H1 (cell line): ENCODE results near the gene SLC35F1. TPM values are rescaled to one million over a fixed set of nuclear protein-coding genes. Genes with fewer than 3 reads are reported as not detected.

Experiments
- CTCF ChIA-PET: fragments of 300-600 bp; sonication (Branson Sonifier 250); formaldehyde crosslinking; loops from one replicate; lab custom pipeline; 2021; ENCODE audit not compliant: partially characterized antibody; lab: Charles Lee
- POLR2A ChIA-PET: fragments of 300-600 bp; sonication (Branson Sonifier 250); formaldehyde crosslinking; loops from one replicate; lab custom pipeline; 2021; ENCODE audit warnings: inconsistent platforms; ENCODE audit not compliant: partially characterized antibody; lab: Charles Lee
- DNase-seq, 2 experiments: peaks; one replicate each; pipeline versions ENCODE4 v3.0.0 to v3.0.0-alpha.2; 2010 to 2022; ENCODE audit warnings: low spot score in 2 of 2, low read depth in 1 of 2, mixed read lengths in 1 of 2
- FAIRE-seq: peaks from 2 replicates; lab custom pipeline; 2011; peaks lifted over from hg19 to GRCh38; lab: Jason Lieb, UNC
- H2AFZ ChIP-seq: 2 replicates; pipeline ENCODE4 v1.8.1; 2012; ENCODE audit warnings: low read length, inconsistent platforms
- H2AK5ac ChIP-seq: 2 replicates; pipeline ENCODE4 v1.6.1; 2013; ENCODE audit warnings: low read depth, low read length
- H2BK120ac ChIP-seq: replicated peaks from 2 replicates; pipeline ENCODE3; 2013; ENCODE audit warnings: low read depth, low read length, inconsistent platforms
- H2BK12ac ChIP-seq: 2 replicates; pipeline ENCODE4 v1.6.1; 2013; ENCODE audit warnings: low read depth, low read length
- H2BK15ac ChIP-seq: 2 replicates; pipeline ENCODE4 v1.6.1; 2013; ENCODE audit warnings: low read length
- H2BK20ac ChIP-seq: 2 replicates; pipeline ENCODE4 v1.6.1; 2013; ENCODE audit warnings: low read length
- H2BK5ac ChIP-seq: 2 replicates; pipeline ENCODE4 v1.6.1; 2013; ENCODE audit warnings: low read depth, low read length
- H3K14ac ChIP-seq: 2 replicates; pipeline ENCODE4 v1.6.1; 2013; ENCODE audit warnings: inconsistent platforms; ENCODE audit not compliant: insufficient read length
- H3K18ac ChIP-seq: 2 replicates; pipeline ENCODE4 v1.6.1; 2013; ENCODE audit warnings: low read length; ENCODE audit errors: extremely low read depth
- H3K23ac ChIP-seq: 2 replicates; pipeline ENCODE4 v1.6.1; 2013; ENCODE audit warnings: inconsistent platforms; ENCODE audit not compliant: insufficient read length
- H3K23me2 ChIP-seq: 2 replicates; pipeline ENCODE4 v1.6.1; 2013; ENCODE audit warnings: low read depth, low read length
- H3K27ac ChIP-seq: 2 replicates; pipeline ENCODE4 v1.6.1; 2011; ENCODE audit warnings: low read depth, low read length, inconsistent platforms
- H3K27me3 ChIP-seq, 4 experiments: replicated peaks in 1 of 4; 1 replicate in 1 of 4; 2 replicates in 3 of 4; pipeline versions ENCODE4 v1.6.1 to v1.8.1; 2011 to 2013; ENCODE audit warnings: low read length in 3 of 4, mild to moderate bottlenecking in 3 of 4, inconsistent platforms in 2 of 4, mixed read lengths in 2 of 4, moderate library complexity in 1 of 4; ENCODE audit not compliant: control insufficient read depth in 3 of 4, insufficient read depth in 3 of 4; ENCODE audit errors: extremely low read depth in 1 of 4
- H3K36me3 ChIP-seq, 4 experiments: 2 replicates each; pipeline versions ENCODE4 v1.6.1 to v1.8.1; 2011 to 2013; ENCODE audit warnings: mild to moderate bottlenecking in 4 of 4, low read length in 3 of 4, moderate library complexity in 2 of 4, control low read depth in 1 of 4, inconsistent platforms in 1 of 4; ENCODE audit not compliant: insufficient read depth in 4 of 4, control insufficient read depth in 2 of 4
- H3K4ac ChIP-seq: replicated peaks from 2 replicates; pipeline ENCODE3; 2013; ENCODE audit warnings: low read length, low read depth, mixed read lengths, inconsistent platforms; ENCODE audit not compliant: insufficient read length
- H3K4me1 ChIP-seq, 4 experiments: replicated peaks in 1 of 4; 1 replicate in 1 of 4; 2 replicates in 3 of 4; pipeline versions ENCODE4 v1.6.1 to v1.8.1; 2011 to 2013; ENCODE audit warnings: low read length in 3 of 4, inconsistent platforms in 2 of 4, mixed read lengths in 1 of 4; ENCODE audit not compliant: insufficient read depth in 4 of 4, control insufficient read depth in 3 of 4
- H3K4me2 ChIP-seq, 2 experiments: 2 replicates each; pipeline versions ENCODE4 v1.6.1 to v1.8.1; 2011 to 2013; ENCODE audit warnings: low read depth in 2 of 2, low read length in 2 of 2, control low read depth in 1 of 2, inconsistent platforms in 1 of 2, mild to moderate bottlenecking in 1 of 2; ENCODE audit not compliant: insufficient read depth in 1 of 2
- H3K4me3 ChIP-seq, 4 experiments: fragments of 200-600, 300-600 bp in 1 of 4; sonication (generic), shearing (Covaris generic), sonication (Bioruptor Twin) in 1 of 4; 2 replicates each; pipeline versions ENCODE4 v1.5.1 to v1.8.1; 2011 to 2016; ENCODE audit warnings: low read length in 4 of 4, low read depth in 3 of 4, control low read depth in 2 of 4, inconsistent platforms in 2 of 4, mild to moderate bottlenecking in 2 of 4, mixed read lengths in 1 of 4, moderate library complexity in 1 of 4; ENCODE audit not compliant: insufficient read depth in 2 of 4; ENCODE audit errors: extremely low read depth in 1 of 4
- H3K56ac ChIP-seq: replicated peaks from 2 replicates; pipeline ENCODE3; 2013; ENCODE audit warnings: low read depth, mild to moderate bottlenecking, mixed read lengths, low read length, inconsistent platforms; ENCODE audit not compliant: insufficient read length
- H3K79me1 ChIP-seq: 2 replicates; pipeline ENCODE4 v1.6.1; 2013; ENCODE audit warnings: low read depth, low read length, control low read depth
- H3K79me2 ChIP-seq, 2 experiments: 2 replicates each; pipeline versions ENCODE4 v1.6.1 to v1.8.1; 2012 to 2013; ENCODE audit warnings: low read length in 2 of 2, mild to moderate bottlenecking in 2 of 2, inconsistent platforms in 1 of 2; ENCODE audit not compliant: insufficient read depth in 2 of 2, control insufficient read depth in 1 of 2
- H3K9ac ChIP-seq, 4 experiments: replicated peaks in 1 of 4; 1 replicate in 1 of 4; 2 replicates in 3 of 4; pipeline versions ENCODE4 v1.6.1 to v1.8.1; 2011 to 2013; ENCODE audit warnings: low read depth in 3 of 4, low read length in 3 of 4, control low read depth in 2 of 4, mild to moderate bottlenecking in 2 of 4, moderate library complexity in 2 of 4, inconsistent platforms in 1 of 4; ENCODE audit errors: extremely low read depth in 1 of 4
- H3K9me3 ChIP-seq, 2 experiments: 2 replicates each; pipeline versions ENCODE4 v1.6.1 to v1.8.1; 2012 to 2013; ENCODE audit warnings: mild to moderate bottlenecking in 2 of 2, moderate library complexity in 2 of 2, control low read depth in 1 of 2, inconsistent platforms in 1 of 2, low read depth in 1 of 2, low read length in 1 of 2, mixed read lengths in 1 of 2; ENCODE audit not compliant: insufficient read depth in 2 of 2
- H4K20me1 ChIP-seq, 2 experiments: replicated peaks in 1 of 2; 2 replicates each; pipeline versions ENCODE3 to v1.8.1; 2011 to 2013; ENCODE audit warnings: inconsistent platforms in 2 of 2, low read length in 2 of 2, mild to moderate bottlenecking in 1 of 2; ENCODE audit not compliant: insufficient read depth in 2 of 2, control insufficient read depth in 1 of 2
- H4K5ac ChIP-seq: 2 replicates; pipeline ENCODE4 v1.6.1; 2013; ENCODE audit warnings: low read length, low read depth, mixed read lengths, inconsistent platforms; ENCODE audit not compliant: insufficient read length
- H4K8ac ChIP-seq: 2 replicates; pipeline ENCODE4 v1.8.0; 2013; ENCODE audit warnings: mild to moderate bottlenecking, moderate library complexity, low read length, inconsistent platforms; ENCODE audit not compliant: insufficient read depth; ENCODE audit errors: extremely low read depth
- H4K91ac ChIP-seq: replicated peaks from 2 replicates; pipeline ENCODE3; 2013; ENCODE audit warnings: low read length, mixed read lengths, inconsistent platforms; ENCODE audit not compliant: insufficient read length
- ATF3 ChIP-seq: IDR thresholded peaks from 2 replicates; pipeline ENCODE4 v1.6.1; 2011; ENCODE audit warnings: low read depth, mild to moderate bottlenecking, low read length; ENCODE audit not compliant: insufficient read depth
- CEBPB ChIP-seq: IDR thresholded peaks from 2 replicates; pipeline ENCODE4 v1.6.1; 2012; ENCODE audit warnings: low read depth, low read length
- GABPA ChIP-seq: IDR thresholded peaks from 2 replicates; pipeline ENCODE4 v1.6.1; 2011; ENCODE audit warnings: mild to moderate bottlenecking, low read length, moderate library complexity, borderline replicate concordance; ENCODE audit not compliant: insufficient read depth
- KDM4A ChIP-seq: IDR thresholded peaks from one replicate; pipeline ENCODE4 v1.7.1; 2012; ENCODE audit warnings: low read depth, mild to moderate bottlenecking, moderate library complexity, low read length, inconsistent platforms; ENCODE audit not compliant: severe bottlenecking
- PHF8 ChIP-seq: fragments of 200-600 bp; sonication (generic); conservative IDR thresholded peaks from 2 replicates; pipeline ENCODE4 v1.7.1; 2012; ENCODE audit warnings: low read depth, mild to moderate bottlenecking, inconsistent platforms, low read length, moderate library complexity
- POU5F1 ChIP-seq: IDR thresholded peaks from 2 replicates; pipeline ENCODE4 v1.6.1; 2011; ENCODE audit warnings: low read depth, mild to moderate bottlenecking, low read length, moderate library complexity
- RFX5 ChIP-seq: IDR thresholded peaks from 2 replicates; pipeline ENCODE4 v1.6.1; 2011; ENCODE audit warnings: low read depth, low read length, improper control_type of control experiment, borderline replicate concordance
- SP1 ChIP-seq: IDR thresholded peaks from 2 replicates; pipeline ENCODE4 v1.6.1; 2011; ENCODE audit warnings: low read depth, low read length
- SP2 ChIP-seq: IDR thresholded peaks from 2 replicates; pipeline ENCODE4 v1.6.1; 2012; ENCODE audit warnings: mild to moderate bottlenecking, low read length, inconsistent platforms
- SRF ChIP-seq: IDR thresholded peaks from 2 replicates; pipeline ENCODE4 v1.6.1; 2011; ENCODE audit warnings: mild to moderate bottlenecking, low read depth, low read length, moderate library complexity
- USF2 ChIP-seq: IDR thresholded peaks from 2 replicates; pipeline ENCODE4 v1.6.1; 2011; ENCODE audit warnings: low read length, improper control_type of control experiment
- WGBS, 2 experiments: shearing (Covaris generic) in 1 of 2; methylation state at CpG; one replicate each; pipeline versions ENCODE4 v1.1.6 to v1.1.7; 2013 to 2015; ENCODE audit warnings: low lambda C conversion rate in 2 of 2, mixed read lengths in 2 of 2, inconsistent platforms in 1 of 2, low coverage in 1 of 2, missing lambda C conversion rate in 1 of 2; ENCODE audit not compliant: insufficient replicate concordance in 2 of 2, insufficient coverage in 1 of 2, insufficient read length in 1 of 2; ENCODE audit errors: extremely low coverage in 1 of 2, missing lambda C conversion rate in 1 of 2; 5-methylcytosine and 5-hydroxymethylcytosine counted together
- polyA plus RNA-seq, 7 experiments: library from polyadenylated mRNA; depleted of rRNA in 3 of 7; stranded (reverse) in 5 of 7; unstranded in 2 of 7; fragments of >200 nt in 5 of 7; fragments of 200-250 nt in 2 of 7; gene quantifications; 1 replicate in 5 of 7; 2 replicates in 1 of 7; 4 replicates in 1 of 7; pipeline versions ENCODE4 v1.2.1 to v1.2.3, GENCODE V29; 2011 to 2013; ENCODE audit warnings: missing spikeins in 2 of 7, mixed read lengths in 2 of 7
- total RNA-seq: library from RNA; stranded (reverse); fragmentation: NEBNext Ultra II Directional; extraction: Animal tissue kit (Norgen Biotek cat#: 25700); gene quantifications from 2 replicates; pipeline ENCODE4 v1.2.1, GENCODE V29; 2021

Gene SLC35F1
- total and polyA plus RNA-seq, 2 of the 8 experiments (the other 6 are each of a cell fraction or from before 2014, with no cell fraction given) = 7.0 to 10.0 TPM

GRCh38 chr6:117933471-117933870 is 26.4 kb downstream of the SLC35F1 start:
- Histone ChIP-seq H3K4me2 (no peak overlapping the region), H4K20me1 (no peaks in the 10 kb centered on the region), H3K4me1 (peaks cover 0 to 6% (median 2%) of the 10 kb centered on the region in 4 experiments; a peak in 5 of 7 replicates), H2BK20ac (no peak overlapping the region), H2BK5ac (no peak overlapping the region), H2BK120ac (no peak overlapping the region), H3K18ac (no peak overlapping the region), H2AFZ (no peak overlapping the region), H3K4me3 (no peak overlapping the region), H2BK12ac (no peak overlapping the region), H3K27ac (no peak overlapping the region), H3K27me3 (no peaks in the 10 kb centered on the region), H3K79me1 (no peaks in the 10 kb centered on the region), H3K14ac (no peak overlapping the region), H3K79me2 (no peaks in the 10 kb centered on the region), H3K56ac (no peak overlapping the region), H4K8ac (no peak overlapping the region), H3K36me3 (no peaks in the 10 kb centered on the region), H3K9ac (no peak overlapping the region), H2AK5ac (no peak overlapping the region), H3K23me2 (no peaks in the 10 kb centered on the region), H4K91ac (no peak overlapping the region), H4K5ac (no peak overlapping the region), H2BK15ac (no peak overlapping the region), H3K4ac (no peak overlapping the region), H3K23ac (no peak overlapping the region), H3K9me3 (peaks cover 2 to 6% of the 10 kb centered on the region in 2 experiments; a peak in 3 of 4 replicates)
- FAIRE-seq (no peak), DNase-seq (no peak)
- CTCF ChIA-PET = interaction anchor here (0.5 to 3.1 kb wide), 7 partner anchors 14 to 965 kb away, joined by 3 to 14 read pairs (median 4); no protein-coding TSS in a partner anchor
- POLR2A ChIA-PET = interaction anchor here (0.6 to 1.4 kb wide), 2 partner anchors 13 to 331 kb away, joined by 3 read pairs; partner anchors contain the start of gene GOPC
- WGBS, 2 experiments = 87% methylated on average over 4 of the region's 4 CpGs; no CpG with 5 or more reads in 1 of the 2 experiments
- TF ChIP-seq PHF8 = no peak
- no peak for TF ChIP-seq SP2
- no peak for TF ChIP-seq KDM4A
- TF ChIP-seq CEBPB = no peak
- no peak for TF ChIP-seq RFX5
- TF ChIP-seq POU5F1 = no peak
- TF ChIP-seq SRF = no peak
- TF ChIP-seq USF2 = no peak
- no peak for TF ChIP-seq ATF3
- no peak for TF ChIP-seq SP1
- no peak for TF ChIP-seq GABPA
